ENCODE measurements around the gene TCTN1.
"Not testable (repeated sequence)": the region's sequence is repeated elsewhere in the genome, so short reads cannot be mapped to it uniquely, and the experiment has no call there.

Gene TCTN1

GRCh38 chr12:110587102-110587501, 26.8 kb upstream of the TCTN1 start:
- DNase-seq: not testable (repeated sequence)

DNA sequence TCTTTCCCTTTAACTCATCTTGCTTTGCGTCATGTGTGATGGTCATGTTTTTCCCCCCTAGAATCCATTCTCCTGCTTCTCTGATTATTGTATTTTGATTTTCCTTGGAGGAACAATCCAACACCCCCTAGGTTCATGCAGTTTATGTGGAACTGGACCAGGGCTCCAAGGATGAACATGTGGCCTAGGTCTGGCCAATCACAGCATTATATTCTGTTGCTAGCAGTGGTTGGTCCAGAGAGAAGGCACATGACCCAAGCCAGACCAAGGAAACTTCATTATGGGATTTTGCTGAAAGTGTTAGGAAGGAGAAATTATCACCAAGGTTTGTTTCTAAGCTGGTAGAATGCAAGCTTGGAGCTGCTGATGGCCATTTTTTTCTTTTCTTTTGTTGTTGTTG, 23.9 kb upstream of the TCTN1 start:
- no peak for DNase-seq

GRCh38 chr12:110590806-110591326, 23.1 kb upstream of the TCTN1 start:
- DNase-seq: peak; percentile 99

- DNase-seq: no peak
These were observed 22.4 kb upstream of the TCTN1 start for GRCh38 chr12:110591451-110592051.

GRCh38 chr12:110592078-110592477, 21.9 kb upstream of the TCTN1 start:
- no peak for DNase-seq

GRCh38 chr12:110592919-110593318, 21.0 kb upstream of the TCTN1 start:
- not testable (repeated sequence) for DNase-seq

DNA sequence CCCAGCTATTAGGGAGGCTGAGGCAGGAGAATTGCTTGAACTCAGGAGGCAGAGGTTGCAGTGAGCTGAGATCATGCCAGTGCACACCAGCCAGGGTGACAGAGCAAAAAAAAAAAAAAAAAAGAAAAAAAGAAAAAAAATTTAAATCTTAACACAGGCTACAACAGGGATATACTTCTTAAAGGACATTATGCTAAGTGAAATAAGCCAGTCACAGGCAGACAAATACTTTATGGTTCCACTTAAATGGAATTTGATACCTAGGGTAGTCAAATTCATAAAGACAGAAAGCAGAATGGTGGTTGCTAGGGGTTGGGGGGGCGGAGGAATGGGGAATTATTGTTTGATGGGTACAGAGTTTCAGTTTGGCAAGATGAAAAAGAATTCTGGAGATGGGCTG, 16.0 kb upstream of the TCTN1 start:
- DNase-seq: no peak

DNA sequence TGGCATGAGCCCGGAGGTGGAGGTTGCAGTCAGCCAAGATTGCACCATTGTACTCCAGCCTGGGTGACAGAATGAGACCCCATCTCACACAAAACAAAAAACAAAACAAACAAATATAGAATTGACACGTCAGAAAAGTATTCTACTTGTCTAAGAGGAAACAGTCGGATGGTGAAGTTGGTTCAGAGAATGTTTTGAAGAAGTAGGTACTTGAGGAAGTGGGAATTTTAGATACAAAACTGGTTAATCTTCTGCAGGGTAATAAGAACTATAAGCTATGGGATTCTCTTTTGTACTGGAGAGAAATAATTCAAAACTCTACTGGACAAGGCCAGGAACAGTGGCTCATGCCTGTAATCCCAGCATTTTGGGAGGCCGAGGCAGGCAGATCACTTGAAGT, 14.6 kb upstream of the TCTN1 start:
- DNase-seq: peak; percentile 79

DNA sequence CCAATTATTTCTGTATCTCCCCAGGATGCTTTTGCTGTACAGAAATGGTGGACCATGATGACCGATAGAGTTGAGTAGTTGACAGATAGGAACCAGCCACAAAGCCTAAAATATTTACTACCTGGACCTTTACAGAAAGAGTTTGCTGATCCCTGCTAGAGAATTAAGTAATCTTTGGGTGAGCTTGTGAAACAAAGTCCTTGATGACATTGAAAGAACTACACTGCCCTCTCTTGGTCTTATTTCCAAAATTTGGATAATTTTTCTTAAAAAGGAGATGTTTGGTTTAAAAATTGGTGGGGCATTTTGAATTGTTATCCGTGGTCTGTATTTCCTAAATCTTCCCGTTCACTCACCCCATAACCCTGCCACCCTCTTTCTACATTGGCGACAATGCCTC, 13.7 kb upstream of the TCTN1 start:
- peak; percentile 81 for DNase-seq

DNA sequence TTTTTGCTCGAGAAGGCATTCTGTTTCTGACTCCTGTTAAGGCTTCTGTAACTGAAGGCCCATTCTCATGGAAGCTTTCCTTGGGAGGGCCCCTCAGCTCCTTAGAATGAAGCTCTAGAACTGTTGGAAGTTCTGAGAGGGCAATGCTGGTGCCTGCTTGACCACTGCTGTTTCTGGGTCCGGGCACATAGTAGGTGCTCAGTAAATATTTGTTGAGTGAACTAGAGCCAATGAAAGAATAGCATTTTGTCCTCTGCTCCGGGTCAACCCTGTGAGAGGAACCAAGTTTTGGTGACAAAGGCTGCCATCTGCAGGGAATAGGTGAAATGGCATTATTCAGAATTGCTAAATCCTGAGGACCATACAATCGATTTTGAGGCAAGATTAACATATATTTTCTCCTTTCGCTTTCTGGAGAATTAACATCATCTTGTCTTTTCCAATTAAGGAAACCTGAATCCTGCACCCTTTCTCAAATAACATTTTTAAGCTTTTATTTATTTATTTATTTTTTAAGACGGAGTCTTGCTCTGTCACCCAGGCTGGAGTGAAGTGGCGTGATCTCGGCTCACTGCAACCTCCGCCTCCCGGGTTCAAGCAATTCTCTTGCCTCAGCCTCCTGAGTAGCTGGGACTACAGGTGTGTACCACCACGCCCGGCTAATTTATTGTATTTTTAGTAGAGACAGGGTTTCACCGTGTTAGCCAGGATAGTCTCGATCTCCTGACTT, 11.7 kb upstream of the TCTN1 start:
- DNase-seq: peak; percentile 70

DNA sequence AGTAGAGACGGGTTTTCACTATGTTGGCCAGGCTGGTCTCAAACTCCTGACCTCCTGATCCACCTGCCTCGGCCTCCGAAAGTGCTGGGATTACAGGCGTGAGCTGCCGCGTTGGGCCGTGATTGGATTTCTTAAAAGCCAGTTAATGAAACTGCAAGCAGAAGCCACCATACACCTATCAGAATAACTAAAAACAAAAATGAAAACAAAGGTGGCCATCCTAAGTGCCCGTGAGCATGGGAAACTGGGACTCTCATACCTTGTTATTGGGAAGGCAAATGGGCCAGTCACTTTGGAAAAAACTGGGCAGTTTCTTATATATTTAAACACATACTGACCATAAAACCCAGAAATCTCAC, 7.7 kb upstream of the TCTN1 start:
- DNase-seq: no peak

GRCh38 chr12:110613071-110613770, 708 bp upstream of the TCTN1 start:
- DNase-seq: no peak

- no peak for DNase-seq
These were observed 1.2 kb downstream of the TCTN1 start for GRCh38 chr12:110615171-110615570.

DNA sequence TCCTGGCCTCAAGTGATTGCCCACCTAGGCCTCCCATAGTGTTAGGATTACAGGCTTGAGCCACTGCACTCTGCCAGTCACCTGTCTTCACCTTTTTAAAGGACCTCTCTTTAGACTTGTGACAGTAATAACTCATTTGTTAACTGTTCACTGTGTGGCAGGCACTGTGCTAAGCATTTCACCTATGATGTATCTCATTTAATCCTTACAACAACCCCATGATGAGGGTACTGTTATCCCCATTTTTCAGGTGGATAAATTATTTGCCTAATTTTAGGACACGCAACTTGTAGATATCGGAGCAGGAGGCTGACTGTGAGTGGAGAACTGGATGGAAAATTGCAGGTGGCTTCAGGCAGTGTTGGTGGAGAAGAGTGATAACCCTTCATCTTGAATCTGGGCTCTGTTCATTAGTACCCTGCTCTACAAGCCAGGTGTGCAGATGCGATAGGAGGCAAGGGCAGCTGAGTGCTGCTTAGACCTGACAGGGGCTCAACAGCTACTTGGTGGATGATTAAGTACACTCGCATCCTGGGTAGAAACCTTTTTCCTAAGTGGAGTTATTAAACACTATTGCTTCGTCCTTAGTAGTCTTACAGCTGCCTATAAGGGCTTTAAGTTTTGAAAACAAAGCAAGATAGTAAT, 2.7 kb downstream of the TCTN1 start:
- no peak for DNase-seq

DNA sequence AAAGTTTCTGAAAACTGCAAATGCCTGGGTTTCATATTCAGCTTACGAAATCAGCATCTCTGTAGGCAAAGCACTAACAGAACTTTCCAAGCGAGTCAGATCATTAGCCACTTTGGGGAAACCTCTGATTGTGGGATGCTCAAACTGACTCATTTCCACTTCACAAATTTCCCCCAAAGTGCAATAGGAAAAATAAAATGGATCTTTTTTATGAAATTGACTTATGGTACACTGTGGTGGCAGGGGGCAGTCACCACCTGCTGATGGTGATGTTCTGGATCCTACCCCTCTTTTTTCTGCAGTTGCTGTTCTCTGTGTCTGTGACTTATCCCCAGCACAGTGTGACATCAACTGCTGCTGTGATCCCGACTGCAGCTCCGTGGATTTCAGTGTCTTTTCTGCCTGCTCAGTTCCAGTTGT, 5.6 kb downstream of the TCTN1 start:
- peak; percentile 76 for DNase-seq

DNA sequence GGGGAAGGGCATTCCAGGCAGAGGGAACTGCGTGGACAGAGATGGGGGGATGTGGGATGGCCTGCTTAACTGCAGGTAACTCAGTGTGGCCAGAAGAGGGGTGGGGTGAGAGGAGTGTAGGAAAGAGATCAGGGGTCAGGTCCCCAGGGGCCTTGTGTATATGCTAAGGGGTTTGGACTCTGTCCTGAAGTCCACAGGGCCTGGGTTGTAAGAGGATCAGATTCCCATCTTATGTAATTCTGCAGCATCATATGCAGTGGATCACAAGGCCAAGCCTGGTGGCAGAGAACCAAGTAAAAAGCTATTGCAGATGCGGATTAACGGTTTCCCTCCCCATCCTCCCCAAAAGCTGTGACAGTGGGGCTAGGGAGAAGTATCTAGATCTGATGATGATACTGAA, 8.7 kb downstream of the TCTN1 start:
- no peak for DNase-seq

- peak; percentile 46 for DNase-seq
These were observed 13.7 kb downstream of the TCTN1 start for GRCh38 chr12:110627500-110628195.

DNA sequence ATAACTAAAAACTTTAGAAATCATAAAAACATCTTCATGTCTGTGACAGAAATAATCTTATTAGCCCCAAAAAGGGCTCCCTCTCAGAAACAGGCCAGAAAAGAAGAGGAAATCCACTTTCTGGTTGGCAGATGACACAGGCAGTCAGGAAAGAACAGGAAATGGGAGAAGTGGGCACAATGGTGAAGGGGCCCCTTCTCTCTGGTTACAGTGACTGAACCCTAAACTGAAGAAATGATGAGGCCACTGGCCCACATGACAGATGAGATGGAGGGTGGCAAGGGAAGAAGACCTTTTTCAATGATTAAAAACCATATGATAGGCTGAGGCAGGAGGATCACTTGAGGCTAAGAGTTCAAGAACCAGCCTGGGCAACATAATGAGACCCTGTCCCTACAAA, 21.1 kb downstream of the TCTN1 start:
- DNase-seq: peak; percentile 37

GRCh38 chr12:110636516-110636915, 22.6 kb downstream of the TCTN1 start:
- DNase-seq: peak; percentile 81

GRCh38 chr12:110637869-110638441, 24.0 kb downstream of the TCTN1 start:
- no peak for DNase-seq

DNA sequence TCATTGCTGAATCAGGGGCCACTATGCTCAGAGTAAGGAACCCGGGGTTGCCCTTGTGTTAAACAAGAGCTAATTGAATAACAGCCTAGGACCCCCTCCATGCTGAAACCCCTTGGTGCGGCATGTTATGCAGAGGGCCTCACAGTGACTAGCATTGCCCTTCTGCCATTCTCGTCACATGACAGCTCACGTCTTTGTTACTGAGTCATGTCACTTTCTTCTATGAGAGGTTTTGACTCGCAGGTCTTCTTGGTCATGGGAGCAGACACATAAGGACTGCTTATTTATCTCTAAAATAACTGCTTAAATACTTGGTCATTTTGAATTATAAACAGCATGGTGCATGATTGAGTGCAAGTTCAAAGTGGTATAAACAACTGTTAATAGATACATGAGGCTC, 24.9 kb downstream of the TCTN1 start:
- peak; percentile 22 for DNase-seq

DNA sequence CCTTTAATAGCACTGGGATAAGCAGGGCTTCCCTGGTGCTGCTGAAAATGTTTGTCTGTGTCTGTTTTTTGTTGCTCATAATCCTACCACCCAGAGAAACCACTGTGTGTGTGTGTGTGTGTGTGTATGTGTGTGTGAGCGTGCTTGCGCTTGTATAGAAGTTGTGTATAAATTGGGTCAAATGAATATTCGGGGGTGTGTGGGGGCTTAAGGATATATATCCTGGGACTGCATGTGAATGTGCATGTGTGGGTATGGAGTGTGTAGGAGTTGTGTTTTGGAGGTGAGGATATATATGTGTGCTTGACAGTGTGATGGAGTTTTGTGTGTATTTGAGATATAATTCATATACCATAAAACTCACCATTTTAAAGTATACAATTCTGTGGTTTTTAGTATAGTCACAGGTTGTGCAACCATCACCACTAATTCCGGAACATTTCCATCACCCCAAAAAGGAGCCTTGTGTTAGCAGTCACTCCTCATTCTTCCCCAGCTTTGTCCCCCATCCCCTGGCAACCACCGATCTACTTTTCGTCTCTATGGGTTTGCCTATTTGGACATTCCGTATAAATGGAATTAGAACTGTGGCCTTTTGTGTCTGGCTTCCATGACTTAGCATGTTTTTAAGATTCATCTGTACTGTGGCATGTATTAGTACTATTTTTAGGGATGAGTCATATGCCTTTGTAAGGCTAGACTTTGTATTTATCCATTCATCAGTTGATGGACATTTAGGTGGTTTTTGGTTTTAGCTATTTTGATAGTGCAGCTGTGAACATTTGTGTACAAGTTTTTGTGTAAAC, 25.6 kb downstream of the TCTN1 start:
- DNase-seq: peak; percentile 53
